RWPE1 (cell line): ENCODE measurements around the gene GABRG3.

Experiments
- CTCF ChIA-PET: fragments of 350-600 bp; sonication (Branson Sonifier 250); formaldehyde crosslinking; extraction: SDS; loops from one replicate; lab custom pipeline; 2021; lab: Yijun Ruan, JAX
- POLR2A ChIA-PET: fragments of 400-600 bp; formaldehyde crosslinking; extraction: SDS; loops from one replicate; lab custom pipeline; 2020; ENCODE audit warnings: antibody characterized with exemption; ENCODE audit not compliant: low non-redundant PET; lab: Yijun Ruan, JAX
- DNase-seq: peaks from one replicate; pipeline ENCODE4 v3.0.0; 2012; ENCODE audit warnings: low spot score
- H3K27ac ChIP-seq: fragments of 450-650 bp; 2 replicates; pipeline ENCODE4 v1.5.1; 2017
- TF ChIP-seq, protein P1 (sequence below): fragments of 450-650 bp; conservative IDR thresholded peaks from 2 replicates; pipeline ENCODE4 v1.5.1; 2017; ENCODE audit warnings: low read depth, mild to moderate bottlenecking

GABRG3 gene

DNA sequence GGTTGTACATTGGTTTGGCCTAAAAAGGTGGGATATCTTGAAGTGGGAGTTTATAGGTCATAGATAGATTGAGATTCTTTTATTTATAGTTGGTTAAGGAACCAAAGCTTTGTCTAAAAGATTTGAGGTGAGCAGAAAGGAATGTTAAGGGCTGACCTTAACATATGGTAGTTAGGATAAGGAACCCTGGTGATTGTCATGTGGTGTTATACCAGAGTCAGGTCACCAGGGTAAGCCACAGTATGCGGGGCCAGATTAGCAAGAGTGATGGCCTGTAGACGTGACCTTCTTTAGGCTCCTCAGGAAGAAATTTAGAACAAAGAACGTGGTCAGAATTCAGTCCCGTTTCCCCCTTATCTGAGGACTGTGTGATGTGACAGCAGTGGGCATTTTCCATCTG, 249.2 kb downstream of the GABRG3 start:
- ChIA-PET POLR2A (no interaction called here), CTCF (no interaction called here)
- TF ChIP-seq, protein P1, sequence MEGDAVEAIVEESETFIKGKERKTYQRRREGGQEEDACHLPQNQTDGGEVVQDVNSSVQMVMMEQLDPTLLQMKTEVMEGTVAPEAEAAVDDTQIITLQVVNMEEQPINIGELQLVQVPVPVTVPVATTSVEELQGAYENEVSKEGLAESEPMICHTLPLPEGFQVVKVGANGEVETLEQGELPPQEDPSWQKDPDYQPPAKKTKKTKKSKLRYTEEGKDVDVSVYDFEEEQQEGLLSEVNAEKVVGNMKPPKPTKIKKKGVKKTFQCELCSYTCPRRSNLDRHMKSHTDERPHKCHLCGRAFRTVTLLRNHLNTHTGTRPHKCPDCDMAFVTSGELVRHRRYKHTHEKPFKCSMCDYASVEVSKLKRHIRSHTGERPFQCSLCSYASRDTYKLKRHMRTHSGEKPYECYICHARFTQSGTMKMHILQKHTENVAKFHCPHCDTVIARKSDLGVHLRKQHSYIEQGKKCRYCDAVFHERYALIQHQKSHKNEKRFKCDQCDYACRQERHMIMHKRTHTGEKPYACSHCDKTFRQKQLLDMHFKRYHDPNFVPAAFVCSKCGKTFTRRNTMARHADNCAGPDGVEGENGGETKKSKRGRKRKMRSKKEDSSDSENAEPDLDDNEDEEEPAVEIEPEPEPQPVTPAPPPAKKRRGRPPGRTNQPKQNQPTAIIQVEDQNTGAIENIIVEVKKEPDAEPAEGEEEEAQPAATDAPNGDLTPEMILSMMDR: no peak
- no peak for DNase-seq
- H3K27ac ChIP-seq: no peak overlapping the region

DNA sequence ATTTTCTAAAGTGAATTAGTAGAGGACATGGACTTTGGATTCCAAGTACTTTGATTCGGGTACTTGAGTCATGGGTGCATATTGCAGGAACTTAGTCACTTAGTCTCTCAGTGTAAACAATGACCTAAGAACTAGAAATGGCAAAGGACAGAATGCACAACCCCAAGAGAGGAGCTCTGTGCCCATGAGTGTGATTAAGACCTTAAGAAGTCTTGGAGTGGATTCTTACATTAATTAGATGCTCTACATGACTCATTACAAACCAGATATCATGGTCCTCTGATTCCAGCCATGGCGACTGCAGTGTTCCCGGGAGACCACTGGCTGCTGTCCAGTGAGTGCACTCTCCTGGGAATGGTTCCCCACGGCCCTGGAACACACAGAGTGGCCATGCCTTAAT, 251.5 kb downstream of the GABRG3 start:
- POLR2A ChIA-PET: no interaction called here
- CTCF ChIA-PET: no interaction called here
- TF ChIP-seq, protein P1: no peak
- no peak for DNase-seq
- H3K27ac ChIP-seq: no peak overlapping the region

DNA sequence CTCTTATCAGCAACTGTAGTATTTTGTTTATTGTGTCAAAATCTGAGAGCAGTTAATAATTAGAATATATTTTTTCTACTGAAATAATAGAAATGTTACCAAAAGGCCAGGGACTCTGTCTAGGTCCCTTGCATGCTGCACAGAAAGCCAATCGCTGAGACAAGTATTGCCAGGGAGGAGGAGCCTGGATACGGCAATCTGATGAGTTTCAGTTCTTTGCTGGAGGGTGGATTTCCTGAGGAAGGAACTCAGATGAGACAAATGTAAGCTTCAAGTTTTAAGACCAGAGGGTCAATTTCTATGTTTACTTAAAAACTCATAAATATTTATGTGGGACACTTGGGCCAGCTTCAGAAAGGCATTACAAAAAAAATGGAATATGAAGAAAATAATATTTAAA, 252.2 kb downstream of the GABRG3 start:
- no peak for DNase-seq
- H3K27ac ChIP-seq: no peak overlapping the region
- TF ChIP-seq, protein P1: no peak
- POLR2A ChIA-PET: no interaction called here
- CTCF ChIA-PET: interaction anchor here (0.6 kb wide), 1 partner anchor 10 kb away, joined by 7 read pairs; no protein-coding TSS in a partner anchor

DNA sequence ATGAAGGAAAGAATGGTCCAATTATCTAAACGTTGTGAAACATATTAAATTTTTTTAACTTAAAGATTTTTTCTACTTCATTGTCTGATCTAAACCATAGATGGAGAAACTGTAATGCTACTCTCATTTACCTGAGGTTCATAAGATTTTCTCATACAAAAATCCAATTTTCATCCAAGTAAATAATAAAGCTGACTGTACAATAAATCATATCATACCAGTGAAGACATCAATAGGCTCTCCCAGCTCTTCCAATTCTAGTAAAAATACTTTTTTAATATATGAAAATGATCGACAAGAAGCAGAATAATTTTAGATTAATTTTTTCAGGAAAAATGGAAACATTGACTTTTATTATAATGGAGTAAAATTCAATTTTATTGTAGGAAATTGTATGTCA, 260.8 kb downstream of the GABRG3 start:
- no peak overlapping the region for H3K27ac ChIP-seq
- CTCF ChIA-PET: no interaction called here
- POLR2A ChIA-PET: no interaction called here
- TF ChIP-seq, protein P1: no peak
- no peak for DNase-seq

DNA sequence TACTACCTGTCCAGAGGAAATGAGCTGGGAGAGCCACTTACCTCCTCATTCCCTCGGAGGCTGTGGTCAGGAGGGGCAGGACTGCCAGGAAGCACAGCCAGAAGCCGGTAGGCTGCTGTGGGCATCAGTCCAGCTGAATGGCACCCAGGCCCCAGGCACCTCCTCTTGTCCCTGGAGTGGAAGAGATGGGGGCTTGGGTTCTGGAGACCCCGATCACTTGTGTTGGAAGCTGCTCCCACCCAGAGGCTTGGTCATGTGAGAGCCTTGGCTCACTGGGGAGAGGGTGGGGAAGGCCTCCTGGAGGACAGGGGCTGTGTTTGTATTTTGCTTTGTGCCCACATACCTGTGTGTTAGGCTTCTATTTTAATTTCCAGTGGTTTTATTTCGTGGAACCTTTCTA, 261.9 kb downstream of the GABRG3 start:
- H3K27ac ChIP-seq: no peak overlapping the region
- TF ChIP-seq, protein P1: no peak
- ChIA-PET CTCF (no interaction called here), POLR2A (no interaction called here)
- no peak for DNase-seq

DNA sequence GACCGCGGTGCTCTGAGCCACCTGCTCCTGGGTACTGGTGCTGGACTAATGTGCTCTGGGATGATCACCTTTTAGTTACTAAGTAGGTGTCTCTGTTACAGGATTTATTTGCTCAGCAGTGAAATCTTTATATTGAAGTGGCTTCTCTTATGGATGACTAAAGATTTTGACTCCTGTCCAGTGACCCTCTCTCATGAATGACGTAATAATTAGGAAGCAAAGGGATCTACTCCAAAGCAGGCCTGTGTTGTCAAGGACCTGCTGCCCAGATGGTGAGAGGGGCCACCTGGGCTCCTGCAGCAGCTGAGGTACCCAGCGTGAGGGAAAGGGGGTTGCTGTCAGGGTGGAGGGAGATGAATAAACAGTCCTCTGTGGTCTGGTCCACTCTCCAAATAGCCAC, 263.6 kb downstream of the GABRG3 start:
- ChIA-PET POLR2A (no interaction called here), CTCF (no interaction called here)
- TF ChIP-seq, protein P1: no peak
- no peak overlapping the region for H3K27ac ChIP-seq
- no peak for DNase-seq

DNA sequence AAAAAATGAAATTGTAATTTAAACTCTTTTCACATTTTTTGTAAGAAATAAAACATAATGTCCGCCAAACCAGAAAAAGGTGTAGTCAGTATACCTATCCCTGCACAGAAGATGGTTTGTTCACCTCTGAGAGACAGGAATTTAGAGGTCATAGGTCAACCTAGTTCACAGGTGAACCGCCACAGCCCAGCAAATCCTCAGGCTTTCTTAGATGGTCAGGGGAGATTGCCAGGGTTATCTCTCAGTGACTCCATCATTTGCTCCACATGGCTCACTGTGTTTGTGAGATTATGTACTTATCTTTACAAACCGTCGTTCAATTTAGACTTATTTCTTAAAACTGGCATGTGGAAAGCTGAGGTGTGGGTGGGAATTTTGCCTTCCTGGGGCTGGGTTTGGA, 264.2 kb downstream of the GABRG3 start:
- H3K27ac ChIP-seq: no peak overlapping the region
- DNase-seq: no peak
- TF ChIP-seq, protein P1: no peak
- ChIA-PET POLR2A (no interaction called here), CTCF (no interaction called here)
